Spinal cord (tissue), 10 donors: ENCODE data around the gene SPEG. TPM values are rescaled to one million over a fixed set of nuclear protein-coding genes. Genes with fewer than 3 reads are reported as not detected.

ENCODE experiments used
- DNase-seq, 6 donors: peaks; one replicate each; pipeline versions ENCODE4 v3.0.0 to v3.0.0-alpha.2; 2013 to 2015; ENCODE audit warnings: low spot score in 6 of 6, low read depth in 4 of 6
- H3K27ac ChIP-seq: one replicate; pipeline ENCODE4 v1.5.1; 2013; ENCODE audit warnings: low read depth, low read length, control low read depth
- H3K27me3 ChIP-seq: one replicate; pipeline ENCODE4 v1.6.1; 2013; ENCODE audit warnings: low read length; ENCODE audit not compliant: control insufficient read depth, insufficient read depth
- H3K36me3 ChIP-seq: one replicate; pipeline ENCODE4 v1.6.1; 2013; ENCODE audit warnings: low read length; ENCODE audit not compliant: control insufficient read depth, insufficient read depth
- H3K4me1 ChIP-seq: one replicate; pipeline ENCODE4 v1.6.1; 2013; ENCODE audit warnings: low read length; ENCODE audit not compliant: control insufficient read depth, insufficient read depth
- H3K4me3 ChIP-seq: one replicate; pipeline ENCODE4 v1.5.1; 2013; ENCODE audit warnings: low read depth, low read length, control low read depth
- H3K9me3 ChIP-seq: one replicate; pipeline ENCODE4 v1.6.1; 2013; ENCODE audit warnings: low read length; ENCODE audit not compliant: control insufficient read depth, insufficient read depth
- WGBS: methylation state at CpG from one replicate; pipeline ENCODE4 v1.1.5; 2013; ENCODE audit warnings: missing lambda C conversion rate; ENCODE audit not compliant: insufficient coverage; 5-methylcytosine and 5-hydroxymethylcytosine counted together
- polyA plus RNA-seq, 2 donors: library from polyadenylated mRNA; unstranded; fragments of 120-200 nt; gene quantifications; one replicate each; pipeline ENCODE4 v1.2.1, GENCODE V29; 2013; ENCODE audit not compliant: insufficient read length in 2 of 2
- total RNA-seq, 2 donors: library from RNA; depleted of rRNA in 1 of 2; stranded (reverse); fragments of 120-200 nt in 1 of 2; fragments of >200 nt in 1 of 2; gene quantifications; one replicate each; pipeline versions ENCODE4 v1.2.3 to v1.2.4, GENCODE V29; 2013 to 2014
- donor health status: healthy.

The SPEG gene
- total and polyA plus RNA-seq, 4 donors, result 12.2 to 84.2 (median 46.0) TPM

- DNase-seq, result no peak
- peaks cover 11% of the 10 kb centered on the region for H3K4me1 ChIP-seq
- H3K4me3 ChIP-seq, result no peak overlapping the region
- 92% methylated on average over 3 of the region's 4 CpGs for WGBS
- H3K27ac ChIP-seq, result no peak overlapping the region
- no peaks in the 10 kb centered on the region for H3K9me3 ChIP-seq
- H3K27me3 ChIP-seq, result peaks cover 24% of the 10 kb centered on the region
- no peaks in the 10 kb centered on the region for H3K36me3 ChIP-seq
Measured at GRCh38 chr2:219414857-219415256, 19.8 kb upstream of the SPEG start.

GRCh38 chr2:219415580-219416234 is 18.9 kb upstream of the SPEG start:
- no peak overlapping the region for H3K27ac ChIP-seq
- no peak for DNase-seq
- H3K4me3 ChIP-seq, result no peak overlapping the region
- WGBS, result 75% methylated on average over 1 of the region's 5 CpGs
- H3K4me1 ChIP-seq, result peaks cover 11% of the 10 kb centered on the region
- H3K9me3 ChIP-seq, result no peaks in the 10 kb centered on the region
- peaks cover 29% of the 10 kb centered on the region for H3K27me3 ChIP-seq
- no peaks in the 10 kb centered on the region for H3K36me3 ChIP-seq

- no CpG with 5 or more reads among the region's 3 CpGs for WGBS
Measured at GRCh38 chr2:219416235-219416602, 18.4 kb upstream of the SPEG start.

GRCh38 chr2:219416938-219417337 is 17.7 kb upstream of the SPEG start:
- Histone ChIP-seq H3K27me3 (peaks cover 29% of the 10 kb centered on the region), H3K36me3 (no peaks in the 10 kb centered on the region), H3K4me1 (peaks cover 11% of the 10 kb centered on the region), H3K27ac (no peak overlapping the region), H3K9me3 (no peaks in the 10 kb centered on the region), H3K4me3 (no peak overlapping the region)
- no peak for DNase-seq
- 83% methylated on average over 3 of the region's 4 CpGs for WGBS

More at GRCh38 chr2:219416235-219416602, 18.4 kb upstream of the SPEG start:
- no peak for DNase-seq
- Histone ChIP-seq H3K27me3 (peaks cover 29% of the 10 kb centered on the region), H3K27ac (no peak overlapping the region), H3K36me3 (no peaks in the 10 kb centered on the region), H3K4me3 (no peak overlapping the region), H3K9me3 (no peaks in the 10 kb centered on the region), H3K4me1 (peaks cover 11% of the 10 kb centered on the region)

- H3K4me3 ChIP-seq, result no peak overlapping the region
- WGBS, result 78% methylated on average over 3 of the region's 9 CpGs
Measured at GRCh38 chr2:219417374-219417773, 17.3 kb upstream of the SPEG start.

GRCh38 chr2:219418155-219419011 is 16.3 kb upstream of the SPEG start, which contains the start of gene DES:
Gene DES (plus strand): TSS chr2:219418377. CDS start chr2:219418463, 86 bp downstream.
- 6% methylated on average over 98 of the region's 98 CpGs for WGBS
- Histone ChIP-seq H3K4me3 (no peak within 1 kb of the TSS), H3K4me1 (peaks cover 11% of the 10 kb centered on the region), H3K27me3 (peaks cover 29% of the 10 kb centered on the region), H3K27ac (no peak within 1 kb of the TSS), H3K9me3 (no peaks in the 10 kb centered on the region), H3K36me3 (no peaks in the 10 kb centered on the region)
- peak in 1 of 6 donors; percentile 47 for DNase-seq

More at GRCh38 chr2:219417374-219417773, 17.3 kb upstream of the SPEG start:
- Histone ChIP-seq H3K9me3 (no peaks in the 10 kb centered on the region), H3K27me3 (peaks cover 29% of the 10 kb centered on the region), H3K27ac (no peak overlapping the region), H3K4me1 (peaks cover 11% of the 10 kb centered on the region), H3K36me3 (no peaks in the 10 kb centered on the region)
- no peak for DNase-seq

GRCh38 chr2:219419012-219419324 is 15.7 kb upstream of the SPEG start:
- Histone ChIP-seq H3K27me3 (peaks cover 29% of the 10 kb centered on the region), H3K36me3 (no peaks in the 10 kb centered on the region), H3K4me3 (no peak overlapping the region)

GRCh38 chr2:219419331-219420197 is 15.1 kb upstream of the SPEG start:
- DNase-seq, result no peak
- Histone ChIP-seq H3K27me3 (peaks cover 29% of the 10 kb centered on the region), H3K36me3 (no peaks in the 10 kb centered on the region), H3K27ac (no peak overlapping the region), H3K4me1 (peaks cover 11% of the 10 kb centered on the region), H3K4me3 (no peak overlapping the region), H3K9me3 (no peaks in the 10 kb centered on the region)
- WGBS, result 81% methylated on average over 4 of the region's 9 CpGs

More at GRCh38 chr2:219419012-219419324, 15.7 kb upstream of the SPEG start:
- Histone ChIP-seq H3K27ac (no peak overlapping the region), H3K4me1 (peaks cover 11% of the 10 kb centered on the region), H3K9me3 (no peaks in the 10 kb centered on the region)
- 40% methylated on average over 10 of the region's 12 CpGs for WGBS
- no peak for DNase-seq

- no peak overlapping the region for H3K27ac ChIP-seq
- peaks cover 29% of the 10 kb centered on the region for H3K27me3 ChIP-seq
- H3K4me3 ChIP-seq, result no peak overlapping the region
- peaks cover 11% of the 10 kb centered on the region for H3K4me1 ChIP-seq
- DNase-seq, result no peak
- no peaks in the 10 kb centered on the region for H3K36me3 ChIP-seq
- no peaks in the 10 kb centered on the region for H3K9me3 ChIP-seq
- WGBS, result 94% methylated on average over 8 of the region's 8 CpGs
Measured at GRCh38 chr2:219420687-219421086, 14.0 kb upstream of the SPEG start.
